Measurements from ENCODE around the gene XPC. TPM values are rescaled to one million over a fixed set of nuclear protein-coding genes. Genes with fewer than 3 reads are reported as not detected.

The XPC gene
- total RNA-seq, 1 donor from 2014 or later = 31.8 TPM

- no peak for ATAC-seq
- Histone ChIP-seq H3K4me1 (peaks cover 30% of the 10 kb centered on the region), H3K27me3 (ENCODE audit: low read depth) (no peaks in the 10 kb centered on the region), H3K9me3 (no peaks in the 10 kb centered on the region), H3K36me3 (peaks cover 82% of the 10 kb centered on the region), H3K4me3 (no peak overlapping the region), H3K27ac (no peak overlapping the region)
- intact Hi-C loops (cut with DNase I) = no loop called here
- no peak for DNase-seq
- TF ChIP-seq CTCF (IDR thresholded peaks at IDR 0.05) = no peak
Measured at GRCh38 chr3:14139771-14140170, 38.6 kb downstream of the XPC start.

- Histone ChIP-seq H3K36me3 (peaks cover 89% of the 10 kb centered on the region), H3K4me1 (peaks cover 25% of the 10 kb centered on the region), H3K9me3 (no peaks in the 10 kb centered on the region), H3K27ac (no peak overlapping the region), H3K27me3 (ENCODE audit: low read depth) (no peaks in the 10 kb centered on the region), H3K4me3 (no peak overlapping the region)
- no peak for TF ChIP-seq CTCF (IDR thresholded peaks at IDR 0.05)
- no peak for DNase-seq
- intact Hi-C loops (cut with DNase I) = no loop called here
- ATAC-seq = no peak
Measured at GRCh38 chr3:14138878-14139655, 39.3 kb downstream of the XPC start.

GRCh38 chr3:14138109-14138877, 40.1 kb downstream of the XPC start:
- DNase-seq = no peak
- intact Hi-C loops (cut with DNase I) = no loop called here
- no peak for TF ChIP-seq CTCF (IDR thresholded peaks at IDR 0.05)

GRCh38 chr3:14137445-14137844, 41.0 kb downstream of the XPC start:
- H3K36me3 ChIP-seq = peaks cover 99% of the 10 kb centered on the region
- no peak for ATAC-seq
- H3K27ac ChIP-seq = no peak overlapping the region
- no peaks in the 10 kb centered on the region for H3K27me3 ChIP-seq (ENCODE audit: low read depth)
- intact Hi-C loops (cut with DNase I) = no loop called here
- peaks cover 9% of the 10 kb centered on the region for H3K4me1 ChIP-seq
- H3K9me3 ChIP-seq = no peaks in the 10 kb centered on the region
- no peak overlapping the region for H3K4me3 ChIP-seq
- no peak for TF ChIP-seq CTCF (IDR thresholded peaks at IDR 0.05)
- no peak for DNase-seq

More at GRCh38 chr3:14138109-14138877, 40.1 kb downstream of the XPC start:
- peaks cover 97% of the 10 kb centered on the region for H3K36me3 ChIP-seq
- no peaks in the 10 kb centered on the region for H3K9me3 ChIP-seq
- peaks cover 17% of the 10 kb centered on the region for H3K4me1 ChIP-seq
- H3K27me3 ChIP-seq (ENCODE audit: low read depth) = no peaks in the 10 kb centered on the region
- no peak overlapping the region for H3K4me3 ChIP-seq
- H3K27ac ChIP-seq = no peak overlapping the region
- ATAC-seq = no peak

GRCh38 chr3:14137004-14137403, 41.4 kb downstream of the XPC start:
- peak; percentile 39 to 54 for ATAC-seq
- Histone ChIP-seq H3K4me1 (peaks cover 4% of the 10 kb centered on the region), H3K27ac (no peak overlapping the region), H3K36me3 (peaks cover 99% of the 10 kb centered on the region), H3K4me3 (no peak overlapping the region), H3K9me3 (no peaks in the 10 kb centered on the region), H3K27me3 (ENCODE audit: low read depth) (no peaks in the 10 kb centered on the region)
- TF ChIP-seq CTCF (IDR thresholded peaks at IDR 0.05) = no peak
- intact Hi-C loops (cut with DNase I) = no loop called here
- no peak for DNase-seq
